GM12878 (cell line): ENCODE measurements around the gene IDS.

Experiments
- CREB1 ChIP-seq: IDR thresholded peaks from 2 replicates; pipeline ENCODE4 v1.6.1; 2012; ENCODE audit warnings: low read depth, mild to moderate bottlenecking, inconsistent platforms
- EP300 ChIP-seq, 2 experiments: fragments of 150-350 bp in 1 of 2; IDR thresholded peaks; 2 replicates each; pipeline ENCODE4 v1.6.1; 2011 to 2012; ENCODE audit warnings: low read depth in 2 of 2, low read length in 2 of 2, borderline replicate concordance in 1 of 2, improper control_type of control experiment in 1 of 2, inconsistent platforms in 1 of 2; ENCODE audit not compliant: control insufficient read depth in 1 of 2
- EZH2 ChIP-seq: IDR thresholded peaks from 2 replicates; pipeline ENCODE4 v1.6.1; 2012; ENCODE audit warnings: low read depth, mild to moderate bottlenecking, control low read depth, inconsistent platforms, low read length, borderline replicate concordance; ENCODE audit not compliant: control insufficient read depth
- GABPA ChIP-seq: IDR thresholded peaks from 2 replicates; pipeline ENCODE4 v1.6.1; 2014; ENCODE audit warnings: antibody characterized with exemption, low read depth, mild to moderate bottlenecking, inconsistent platforms
- HDAC2 ChIP-seq: fragments of 200-600 bp; sonication (generic); IDR thresholded peaks from 2 replicates; pipeline ENCODE4 v1.6.1; 2017
- HDGF ChIP-seq: fragments of 450-650 bp; IDR thresholded peaks from 2 replicates; pipeline ENCODE4 v1.6.1; 2016; ENCODE audit warnings: antibody characterized with exemption
- LARP7 ChIP-seq: fragments of 450-650 bp; IDR thresholded peaks from 2 replicates; pipeline ENCODE4 v1.6.1; 2017; ENCODE audit warnings: mild to moderate bottlenecking
- NR2F1 ChIP-seq: fragments of 450-650 bp; conservative IDR thresholded peaks from 2 replicates; pipeline ENCODE4 v1.6.1; 2017; ENCODE audit warnings: mild to moderate bottlenecking
- POLR2A ChIP-seq: IDR thresholded peaks from 2 replicates; pipeline ENCODE4 v1.6.1; 2011; ENCODE audit warnings: low read depth, mild to moderate bottlenecking, low read length
- ZNF384 ChIP-seq: IDR thresholded peaks from 2 replicates; pipeline ENCODE4 v1.6.1; 2012; ENCODE audit warnings: low read depth, mild to moderate bottlenecking, low read length, improper control_type of control experiment, borderline replicate concordance
- TF ChIP-seq, protein P1 (sequence below), 3 experiments: IDR thresholded peaks in 2 of 3; conservative IDR thresholded peaks in 1 of 3; 2 replicates each; pipeline ENCODE4 v1.5.1; 2011; ENCODE audit warnings: low read depth in 3 of 3, low read length in 3 of 3, mild to moderate bottlenecking in 3 of 3, control low read depth in 2 of 3, moderate library complexity in 2 of 3, inconsistent platforms in 1 of 3, mixed read lengths in 1 of 3; ENCODE audit not compliant: control insufficient read depth in 2 of 3, insufficient read depth in 1 of 3; ENCODE audit errors: extremely low read depth in 1 of 3
- TF ChIP-seq, protein P2 (sequence below): fragments of 450-650 bp; IDR thresholded peaks from 2 replicates; pipeline ENCODE4 v1.6.1; 2017; ENCODE audit warnings: mild to moderate bottlenecking
- TF ChIP-seq, protein P3 (sequence below): IDR thresholded peaks from 2 replicates; pipeline ENCODE4 v1.6.1; 2011; ENCODE audit warnings: low read depth, low read length, improper control_type of control experiment, borderline replicate concordance

DNA sequence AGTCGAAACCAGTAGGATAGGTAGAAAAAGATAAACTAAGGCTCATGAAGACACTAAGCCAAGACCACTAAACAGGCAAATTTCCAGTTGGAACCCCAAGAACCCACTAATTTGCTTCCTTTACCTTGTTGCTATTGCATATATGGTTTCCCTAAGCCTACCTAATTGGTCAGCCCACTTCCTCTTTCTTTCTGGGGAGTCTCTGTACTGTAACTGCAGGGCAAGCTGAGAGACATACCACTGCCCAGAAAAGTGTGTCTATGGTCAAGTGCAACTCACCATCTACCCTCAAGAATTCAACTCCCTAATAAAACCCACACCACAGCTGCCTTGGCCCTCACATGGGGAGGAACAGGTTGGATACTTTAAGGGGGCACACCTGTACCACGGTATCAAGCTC is 28.6 kb downstream of the IDS start:
- TF ChIP-seq, protein P1, sequence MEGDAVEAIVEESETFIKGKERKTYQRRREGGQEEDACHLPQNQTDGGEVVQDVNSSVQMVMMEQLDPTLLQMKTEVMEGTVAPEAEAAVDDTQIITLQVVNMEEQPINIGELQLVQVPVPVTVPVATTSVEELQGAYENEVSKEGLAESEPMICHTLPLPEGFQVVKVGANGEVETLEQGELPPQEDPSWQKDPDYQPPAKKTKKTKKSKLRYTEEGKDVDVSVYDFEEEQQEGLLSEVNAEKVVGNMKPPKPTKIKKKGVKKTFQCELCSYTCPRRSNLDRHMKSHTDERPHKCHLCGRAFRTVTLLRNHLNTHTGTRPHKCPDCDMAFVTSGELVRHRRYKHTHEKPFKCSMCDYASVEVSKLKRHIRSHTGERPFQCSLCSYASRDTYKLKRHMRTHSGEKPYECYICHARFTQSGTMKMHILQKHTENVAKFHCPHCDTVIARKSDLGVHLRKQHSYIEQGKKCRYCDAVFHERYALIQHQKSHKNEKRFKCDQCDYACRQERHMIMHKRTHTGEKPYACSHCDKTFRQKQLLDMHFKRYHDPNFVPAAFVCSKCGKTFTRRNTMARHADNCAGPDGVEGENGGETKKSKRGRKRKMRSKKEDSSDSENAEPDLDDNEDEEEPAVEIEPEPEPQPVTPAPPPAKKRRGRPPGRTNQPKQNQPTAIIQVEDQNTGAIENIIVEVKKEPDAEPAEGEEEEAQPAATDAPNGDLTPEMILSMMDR (IDR thresholded peaks at IDR 0.05 in 2 of 3, conservative IDR thresholded peaks at IDR 0.05 in 1 of 3; ENCODE audit: control insufficient read depth in 2 of 3, extremely low read depth in 1 of 3, insufficient read depth in 1 of 3, low read depth in 3 of 3, low read length in 3 of 3): no peak
- TF ChIP-seq HDAC2 (no peak), LARP7 (no peak), HDGF (no peak), EZH2 (no peak), CREB1 (no peak), NR2F1 (no peak), POLR2A (no peak), GABPA (no peak), ZNF384 (no peak), EP300 (IDR thresholded peaks at IDR 0.05; ENCODE audit: borderline replicate concordance in 1 of 2, control insufficient read depth in 1 of 2, low read depth in 2 of 2, low read length in 2 of 2) (no peak)
- TF ChIP-seq, protein P2, sequence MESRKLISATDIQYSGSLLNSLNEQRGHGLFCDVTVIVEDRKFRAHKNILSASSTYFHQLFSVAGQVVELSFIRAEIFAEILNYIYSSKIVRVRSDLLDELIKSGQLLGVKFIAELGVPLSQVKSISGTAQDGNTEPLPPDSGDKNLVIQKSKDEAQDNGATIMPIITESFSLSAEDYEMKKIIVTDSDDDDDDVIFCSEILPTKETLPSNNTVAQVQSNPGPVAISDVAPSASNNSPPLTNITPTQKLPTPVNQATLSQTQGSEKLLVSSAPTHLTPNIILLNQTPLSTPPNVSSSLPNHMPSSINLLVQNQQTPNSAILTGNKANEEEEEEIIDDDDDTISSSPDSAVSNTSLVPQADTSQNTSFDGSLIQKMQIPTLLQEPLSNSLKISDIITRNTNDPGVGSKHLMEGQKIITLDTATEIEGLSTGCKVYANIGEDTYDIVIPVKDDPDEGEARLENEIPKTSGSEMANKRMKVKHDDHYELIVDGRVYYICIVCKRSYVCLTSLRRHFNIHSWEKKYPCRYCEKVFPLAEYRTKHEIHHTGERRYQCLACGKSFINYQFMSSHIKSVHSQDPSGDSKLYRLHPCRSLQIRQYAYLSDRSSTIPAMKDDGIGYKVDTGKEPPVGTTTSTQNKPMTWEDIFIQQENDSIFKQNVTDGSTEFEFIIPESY: no peak
- TF ChIP-seq, protein P3, sequence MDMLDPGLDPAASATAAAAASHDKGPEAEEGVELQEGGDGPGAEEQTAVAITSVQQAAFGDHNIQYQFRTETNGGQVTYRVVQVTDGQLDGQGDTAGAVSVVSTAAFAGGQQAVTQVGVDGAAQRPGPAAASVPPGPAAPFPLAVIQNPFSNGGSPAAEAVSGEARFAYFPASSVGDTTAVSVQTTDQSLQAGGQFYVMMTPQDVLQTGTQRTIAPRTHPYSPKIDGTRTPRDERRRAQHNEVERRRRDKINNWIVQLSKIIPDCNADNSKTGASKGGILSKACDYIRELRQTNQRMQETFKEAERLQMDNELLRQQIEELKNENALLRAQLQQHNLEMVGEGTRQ: no peak
